ENCODE data around the gene HYI.

Gene HYI

GRCh38 chr1:43430831-43431230 is 22.9 kb downstream of the HYI start:
- H3K4me1 Mint-ChIP-seq = no peaks in the 10 kb centered on the region
- H3K27ac Mint-ChIP-seq = no peak overlapping the region
- TF ChIP-seq CTCF (IDR thresholded peaks at IDR 0.05; ENCODE audit: unreplicated experiment in 3 of 3) = no peak
- peaks cover 78% of the 10 kb centered on the region for H3K36me3 Mint-ChIP-seq (ENCODE audit: low read depth)
- no peak overlapping the region for H3K4me3 Mint-ChIP-seq
- H3K9me3 Mint-ChIP-seq = no peaks in the 10 kb centered on the region
- H3K27me3 Mint-ChIP-seq (ENCODE audit: low read depth) = no peaks in the 10 kb centered on the region

- no peaks in the 10 kb centered on the region for H3K4me1 Mint-ChIP-seq
- H3K9me3 Mint-ChIP-seq = no peaks in the 10 kb centered on the region
- peaks cover 69% of the 10 kb centered on the region for H3K36me3 Mint-ChIP-seq (ENCODE audit: low read depth)
- H3K27ac Mint-ChIP-seq = no peak overlapping the region
- TF ChIP-seq CTCF (IDR thresholded peaks at IDR 0.05; ENCODE audit: unreplicated experiment in 3 of 3) = no peak
- no peaks in the 10 kb centered on the region for H3K27me3 Mint-ChIP-seq (ENCODE audit: low read depth)
- no peak overlapping the region for H3K4me3 Mint-ChIP-seq
These were observed 25.8 kb downstream of the HYI start for GRCh38 chr1:43427941-43428340.

- Mint-ChIP-seq H3K36me3 (ENCODE audit: low read depth) (peaks cover 66% of the 10 kb centered on the region), H3K4me3 (no peak overlapping the region), H3K9me3 (no peaks in the 10 kb centered on the region), H3K27ac (no peak overlapping the region), H3K4me1 (no peaks in the 10 kb centered on the region), H3K27me3 (ENCODE audit: low read depth) (no peaks in the 10 kb centered on the region)
- TF ChIP-seq CTCF (IDR thresholded peaks at IDR 0.05; ENCODE audit: unreplicated experiment in 3 of 3) = no peak
These were observed 26.2 kb downstream of the HYI start for GRCh38 chr1:43427524-43427923.

- Mint-ChIP-seq H3K27ac (no peak overlapping the region), H3K4me1 (no peaks in the 10 kb centered on the region), H3K27me3 (ENCODE audit: low read depth) (no peaks in the 10 kb centered on the region), H3K4me3 (no peak overlapping the region), H3K9me3 (no peaks in the 10 kb centered on the region), H3K36me3 (ENCODE audit: low read depth) (peaks cover 54% of the 10 kb centered on the region)
- no peak for TF ChIP-seq CTCF (IDR thresholded peaks at IDR 0.05; ENCODE audit: unreplicated experiment in 3 of 3)
These were observed 27.5 kb downstream of the HYI start for GRCh38 chr1:43426221-43426620.

- H3K27ac Mint-ChIP-seq = no peak overlapping the region
- H3K36me3 Mint-ChIP-seq (ENCODE audit: low read depth) = peaks cover 53% of the 10 kb centered on the region
- no peak overlapping the region for H3K4me3 Mint-ChIP-seq
- no peaks in the 10 kb centered on the region for H3K4me1 Mint-ChIP-seq
- no peaks in the 10 kb centered on the region for H3K27me3 Mint-ChIP-seq (ENCODE audit: low read depth)
- no peaks in the 10 kb centered on the region for H3K9me3 Mint-ChIP-seq
- no peak for TF ChIP-seq CTCF (IDR thresholded peaks at IDR 0.05; ENCODE audit: unreplicated experiment in 3 of 3)
These were observed 28.7 kb downstream of the HYI start for GRCh38 chr1:43425045-43425444.

- Mint-ChIP-seq H3K27me3 (ENCODE audit: low read depth) (no peaks in the 10 kb centered on the region), H3K4me3 (no peak overlapping the region), H3K27ac (no peak overlapping the region), H3K4me1 (no peaks in the 10 kb centered on the region), H3K9me3 (no peaks in the 10 kb centered on the region), H3K36me3 (ENCODE audit: low read depth) (peaks cover 42% of the 10 kb centered on the region)
- TF ChIP-seq CTCF (IDR thresholded peaks at IDR 0.05; ENCODE audit: unreplicated experiment in 3 of 3) = no peak
These were observed 29.8 kb downstream of the HYI start for GRCh38 chr1:43423672-43424550.
